GM18498 (cell line): Measurements from ENCODE around the gene CORIN.

ENCODE experiments used
- ATAC-seq: cut with Tn5 transposase; IDR thresholded peaks from one replicate; pipeline ENCODE4 v1.9.1; 2021; ENCODE audit warnings: mild to moderate bottlenecking, moderate library complexity; ENCODE audit not compliant: unreplicated experiment

Gene CORIN

DNA sequence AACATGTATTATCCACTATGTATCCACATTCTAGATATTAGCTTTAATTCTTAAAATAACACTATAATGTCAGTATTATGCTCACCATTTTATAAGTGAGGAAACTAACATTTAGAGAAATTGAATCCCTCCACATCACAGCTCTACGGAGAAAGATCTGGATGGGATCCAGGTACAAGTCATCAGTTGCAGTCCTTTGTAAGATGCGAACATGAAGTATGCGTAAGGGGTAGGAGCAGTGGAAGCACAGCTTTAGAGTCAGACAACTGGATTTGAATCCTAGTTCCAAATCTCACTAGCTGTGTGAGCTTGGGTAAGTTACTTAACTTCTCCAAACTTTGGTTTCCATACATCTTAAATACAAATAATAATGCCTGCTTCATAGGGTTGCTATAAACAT, 190.3 kb downstream of the CORIN start:
- ATAC-seq, result no peak

DNA sequence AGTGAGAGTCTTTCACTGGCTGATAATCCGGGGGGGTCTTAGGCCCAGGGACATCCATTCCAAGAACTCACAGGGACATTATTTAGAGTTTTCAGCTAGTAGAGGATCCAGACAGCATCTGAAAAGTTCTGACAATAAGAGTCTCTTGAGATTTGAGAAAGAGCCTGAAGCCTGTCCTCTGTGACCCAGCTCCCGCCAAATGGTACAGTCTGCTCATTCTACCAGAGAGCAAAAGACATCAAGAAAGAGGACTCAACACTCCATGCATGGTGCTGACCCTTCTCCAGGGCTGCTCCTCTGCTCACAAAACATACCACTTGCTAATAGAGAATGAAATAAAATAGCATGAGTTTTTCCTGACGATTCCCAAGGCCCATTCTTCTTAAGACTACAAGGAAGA, 190.8 kb downstream of the CORIN start:
- ATAC-seq, result no peak

DNA sequence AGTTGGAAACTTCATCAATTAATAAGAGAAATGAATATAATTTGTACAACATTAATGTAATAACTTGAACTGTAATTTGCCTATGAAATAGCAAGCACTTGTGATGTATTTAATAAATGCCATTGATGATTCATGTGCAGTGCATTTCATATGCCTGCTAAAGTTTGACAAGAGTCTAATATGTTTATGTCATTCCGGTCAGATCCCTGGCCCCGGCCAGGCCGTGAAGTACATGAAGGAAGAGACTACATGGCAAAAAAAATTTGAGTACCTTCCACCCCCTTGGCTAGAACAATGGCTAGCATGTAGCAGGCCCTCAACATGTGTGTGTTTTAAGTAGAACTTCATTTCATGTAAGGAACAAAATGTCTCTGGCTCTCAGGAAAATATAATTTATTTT, 191.5 kb downstream of the CORIN start:
- no peak for ATAC-seq

GRCh38 chr4:47643845-47644244, 194.0 kb downstream of the CORIN start:
- ATAC-seq, result no peak

GRCh38 chr4:47642985-47643760, 194.7 kb downstream of the CORIN start:
- ATAC-seq, result no peak

DNA sequence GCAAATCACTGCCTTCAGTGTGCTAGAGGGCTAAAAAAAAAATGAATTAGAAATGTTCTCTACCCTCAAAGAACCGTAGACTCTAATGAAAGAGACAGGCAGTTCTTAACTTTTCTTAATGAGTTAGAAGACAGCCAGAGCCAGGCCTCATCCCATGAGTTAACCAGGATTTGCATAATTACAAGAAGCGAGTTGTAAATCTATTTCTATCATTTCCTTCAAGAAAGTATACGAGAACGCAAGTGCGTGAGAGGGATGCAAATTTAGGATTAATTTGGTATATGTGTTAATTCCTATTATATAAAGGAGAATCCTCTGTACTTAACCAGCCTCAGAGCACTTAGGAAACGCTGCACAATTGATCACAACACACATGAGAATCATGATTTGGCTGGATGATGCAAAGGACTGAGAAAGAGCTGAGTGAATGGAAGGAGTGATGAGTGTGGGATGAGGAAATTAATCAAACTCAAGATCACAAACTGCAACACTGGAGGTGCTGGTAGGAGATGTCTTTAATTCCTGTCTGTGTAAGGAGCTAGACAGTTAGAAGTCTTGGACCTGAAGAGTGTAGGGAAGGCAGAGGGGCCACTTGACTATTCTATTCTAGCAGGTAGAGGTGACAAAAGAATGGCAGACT, 195.6 kb downstream of the CORIN start:
- ATAC-seq, result no peak

DNA sequence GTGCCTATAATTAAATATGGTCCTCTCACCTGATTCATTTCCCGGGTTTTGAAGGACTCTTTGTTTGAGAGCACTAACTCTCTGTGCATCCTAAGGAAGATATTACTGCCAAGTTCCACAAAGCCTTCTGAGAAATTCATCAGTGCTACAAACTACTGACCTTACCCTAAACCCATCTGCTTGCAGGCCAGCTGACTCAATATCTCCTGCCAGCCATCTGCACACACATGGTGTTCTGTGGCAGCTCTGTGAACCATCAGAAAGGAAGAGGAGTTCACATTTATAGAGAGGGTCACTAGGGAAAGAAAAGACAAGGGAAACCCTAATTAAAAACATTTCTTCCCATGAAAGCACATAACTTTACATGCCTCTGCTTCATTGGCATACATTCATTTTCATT, 196.1 kb downstream of the CORIN start:
- ATAC-seq, result no peak

- no peak for ATAC-seq
These were observed 197.0 kb downstream of the CORIN start for GRCh38 chr4:47640911-47641310.

DNA sequence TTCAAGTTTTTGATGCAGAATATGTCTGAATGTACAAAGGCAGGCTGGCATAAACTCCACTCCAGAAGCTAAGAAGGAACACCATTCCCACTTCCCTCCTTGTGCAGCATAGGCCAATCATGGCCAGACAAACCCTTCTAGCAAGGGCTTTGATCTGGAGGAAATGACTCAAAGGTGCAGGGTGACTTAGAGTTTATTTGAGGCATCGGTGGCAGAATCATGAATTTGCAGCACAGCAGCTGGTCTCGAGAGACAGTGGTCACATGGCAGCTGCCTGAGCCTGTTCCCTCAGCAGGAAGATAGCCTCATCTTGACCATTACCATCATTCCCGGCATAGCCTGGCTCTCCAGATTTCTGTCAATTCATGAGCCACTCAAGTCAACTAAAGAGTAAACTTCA, 198.3 kb downstream of the CORIN start:
- ATAC-seq, result no peak

DNA sequence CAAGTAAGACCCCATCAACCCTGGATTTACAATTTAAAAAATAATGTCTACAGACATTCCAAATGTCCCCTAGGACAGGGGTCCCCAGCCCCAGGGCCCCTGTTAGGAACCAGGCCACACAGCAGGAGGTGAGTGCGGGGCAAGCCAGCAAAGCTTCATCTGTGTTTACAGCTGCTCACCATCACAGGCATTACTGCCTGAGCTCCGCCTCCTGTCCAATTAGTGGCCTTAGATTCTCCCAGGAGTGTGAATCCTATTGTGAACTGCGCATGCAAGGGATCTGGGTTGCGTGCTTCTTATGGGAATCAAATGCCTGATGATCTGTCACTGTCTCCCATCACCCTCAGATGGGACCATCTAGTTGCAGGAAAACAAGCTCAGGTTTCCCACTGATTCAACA, 206.7 kb downstream of the CORIN start:
- ATAC-seq, result no peak

GRCh38 chr4:47624031-47624441, 213.8 kb downstream of the CORIN start:
- no peak for ATAC-seq

DNA sequence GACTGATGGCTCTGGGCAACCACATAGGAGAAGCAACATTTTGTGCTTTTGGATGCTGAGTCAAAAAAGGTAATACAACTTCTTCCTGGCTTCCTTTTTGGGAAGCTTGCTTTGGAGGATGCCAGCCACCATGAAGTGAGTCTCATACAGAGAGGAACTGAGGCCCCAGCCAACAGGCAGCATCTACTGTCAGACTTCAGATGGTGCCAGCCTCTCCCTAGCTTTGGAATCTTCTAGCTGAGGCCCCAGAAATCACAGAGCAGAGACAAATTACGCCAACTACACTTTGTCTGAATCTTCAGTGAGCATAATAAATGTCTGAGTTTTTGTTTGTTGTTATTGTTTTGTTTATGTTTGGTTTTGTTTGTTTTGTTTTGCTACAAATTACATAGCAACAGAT, 216.7 kb downstream of the CORIN start:
- no peak for ATAC-seq

DNA sequence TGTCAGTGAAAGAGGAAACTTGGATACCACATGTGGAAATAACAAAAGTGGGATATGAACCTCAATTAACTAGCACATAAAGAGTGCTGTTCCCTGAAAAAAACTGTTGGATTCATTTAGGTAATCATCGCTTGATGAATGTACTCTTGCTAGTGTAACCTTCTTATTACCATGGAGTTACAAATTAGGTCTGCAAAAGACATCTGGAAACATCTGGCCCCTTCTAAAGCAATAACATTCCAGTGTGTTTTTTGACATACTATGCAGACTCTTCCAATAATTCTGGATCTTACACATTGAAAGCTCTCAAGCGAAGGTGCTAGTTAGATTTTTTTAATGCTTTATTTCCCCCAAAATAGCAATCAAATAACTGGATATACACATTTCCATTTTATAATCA, 218.2 kb downstream of the CORIN start:
- ATAC-seq, result no peak

- ATAC-seq, result peak; percentile 85
These were observed 220.3 kb downstream of the CORIN start for GRCh38 chr4:47617607-47618006.

DNA sequence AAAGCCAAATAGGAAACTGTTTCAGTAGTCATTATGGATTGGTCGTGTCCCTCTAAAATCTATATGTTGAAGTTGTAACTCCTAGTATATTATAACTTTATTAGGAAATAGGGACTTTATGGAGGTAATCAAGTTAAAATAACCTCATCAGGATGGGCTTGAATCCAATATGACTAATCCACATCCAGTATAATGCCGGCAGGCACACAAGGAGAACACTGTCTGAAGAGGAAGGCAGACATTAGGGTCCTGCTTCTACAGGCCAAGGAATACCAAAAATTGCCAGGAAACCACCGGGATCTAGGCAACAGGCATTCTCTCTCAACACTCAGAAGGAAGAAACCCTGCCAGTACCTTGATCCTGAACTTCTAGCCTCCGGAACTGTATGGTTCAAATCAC, 222.5 kb downstream of the CORIN start:
- no peak for ATAC-seq

- no peak for ATAC-seq
These were observed 225.5 kb downstream of the CORIN start for GRCh38 chr4:47612116-47613023.

DNA sequence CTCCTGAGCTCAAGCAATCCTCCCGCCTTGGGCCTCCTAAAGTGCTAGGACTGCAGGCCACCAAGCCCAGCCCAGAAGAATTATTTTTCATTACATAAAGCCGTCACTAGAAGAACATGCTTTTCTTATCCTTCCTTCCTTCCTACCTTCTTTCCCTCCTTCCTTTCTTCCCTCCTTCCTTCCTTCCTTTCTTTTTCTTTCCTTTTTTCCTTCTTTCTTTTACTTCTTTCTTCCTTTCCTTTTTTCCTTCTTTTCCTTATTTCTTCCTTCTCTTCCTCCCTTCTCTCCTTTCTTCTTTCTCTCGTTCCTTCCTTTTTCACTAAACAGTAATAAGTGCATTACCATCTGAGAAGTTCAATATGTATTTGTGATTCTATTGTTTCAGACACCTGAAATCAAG, 231.4 kb downstream of the CORIN start:
- no peak for ATAC-seq

- no peak for ATAC-seq
These were observed 239.0 kb downstream of the CORIN start for GRCh38 chr4:47598896-47599295.

DNA sequence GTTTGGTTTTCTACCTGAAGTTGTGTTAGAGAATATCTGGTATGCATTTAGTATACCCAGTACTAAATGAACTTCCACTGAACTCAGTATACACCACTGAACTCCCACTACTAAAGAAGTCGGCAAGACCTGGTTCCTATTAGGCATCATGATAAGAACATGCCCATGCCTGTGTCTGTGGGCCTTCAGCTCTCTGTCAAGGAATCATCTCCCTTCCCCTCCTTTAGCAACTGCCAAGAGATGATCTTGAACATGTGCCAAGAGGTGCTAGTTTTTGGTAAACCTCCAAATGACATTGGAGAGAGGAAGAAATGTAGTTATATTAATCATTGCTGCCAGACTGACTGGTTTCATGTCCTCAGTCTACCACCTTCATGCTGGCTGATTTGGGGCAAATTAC, 239.5 kb downstream of the CORIN start:
- no peak for ATAC-seq

DNA sequence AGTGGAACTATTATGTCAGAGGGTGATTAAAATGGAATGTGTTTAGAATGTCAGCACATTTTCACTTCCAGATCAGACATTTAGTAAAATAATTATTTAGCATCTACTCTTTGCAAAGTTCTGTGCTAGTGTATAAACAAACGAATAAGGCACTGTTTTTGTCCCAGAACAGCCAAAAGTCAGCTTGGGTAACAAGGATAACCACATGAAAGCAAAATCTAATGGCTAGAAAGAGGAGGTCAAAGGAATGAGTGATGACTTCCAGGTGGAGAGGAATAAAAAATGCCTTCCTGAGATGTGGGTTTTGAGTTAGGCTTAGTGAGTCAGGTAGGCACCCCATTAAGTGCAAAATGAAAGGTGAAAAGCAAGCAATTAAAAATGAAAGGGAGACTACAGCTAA, 240.2 kb downstream of the CORIN start:
- ATAC-seq, result no peak

DNA sequence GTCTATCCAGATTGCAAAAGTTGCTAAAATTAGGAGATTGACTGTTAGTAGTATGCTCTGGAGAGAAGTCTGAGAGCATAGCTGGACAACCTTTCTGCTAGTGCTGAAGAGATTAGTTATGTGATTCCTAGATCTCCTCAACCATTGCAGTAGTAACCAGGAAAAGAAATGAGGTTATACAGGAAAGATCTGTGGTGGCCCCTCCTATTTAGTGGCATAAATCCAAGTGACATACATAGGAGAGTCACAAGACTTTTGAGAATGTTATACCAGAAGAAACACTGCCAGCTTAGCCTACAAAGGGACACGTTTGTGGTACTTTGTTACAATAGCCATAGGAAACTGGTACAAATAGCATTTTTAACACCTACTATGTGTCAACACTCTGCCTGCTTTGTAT, 247.5 kb downstream of the CORIN start:
- ATAC-seq, result no peak

DNA sequence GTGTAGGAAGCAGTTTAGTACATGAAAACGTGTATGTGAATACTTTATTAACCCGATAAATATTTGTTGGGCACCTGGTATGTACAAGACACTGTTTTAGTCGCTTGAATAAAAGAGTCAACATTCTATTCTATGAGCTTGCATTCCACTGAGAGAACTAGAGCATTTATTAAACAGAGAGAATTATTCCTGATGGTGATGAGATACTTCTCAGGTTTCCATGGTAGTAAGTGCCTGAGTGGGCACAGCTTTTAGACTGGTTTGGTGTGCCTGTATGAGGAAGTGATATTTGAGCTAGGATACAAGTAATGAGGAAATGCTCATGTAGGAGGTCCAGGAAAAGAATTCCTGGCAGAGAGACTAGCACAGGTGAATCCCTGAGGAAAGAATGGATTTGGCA, 258.6 kb downstream of the CORIN start:
- no peak for ATAC-seq
